A549 treated with CpdA at 1 μM for 4 hours (cell line): ENCODE measurements around the gene DEFB110. TPM values are rescaled to one million over a fixed set of nuclear protein-coding genes. Genes with fewer than 3 reads are reported as not detected.

Experiments
- total RNA-seq: library from RNA; stranded (reverse); fragments of 200-300 nt; extraction: Qiagen RNA extraction; gene quantifications from 5 replicates; pipeline ENCODE4 v1.2.3, GENCODE V29; 2022; ENCODE audit warnings: low read depth

The DEFB110 gene
- not detected in 5 replicates for total RNA-seq

DNA sequence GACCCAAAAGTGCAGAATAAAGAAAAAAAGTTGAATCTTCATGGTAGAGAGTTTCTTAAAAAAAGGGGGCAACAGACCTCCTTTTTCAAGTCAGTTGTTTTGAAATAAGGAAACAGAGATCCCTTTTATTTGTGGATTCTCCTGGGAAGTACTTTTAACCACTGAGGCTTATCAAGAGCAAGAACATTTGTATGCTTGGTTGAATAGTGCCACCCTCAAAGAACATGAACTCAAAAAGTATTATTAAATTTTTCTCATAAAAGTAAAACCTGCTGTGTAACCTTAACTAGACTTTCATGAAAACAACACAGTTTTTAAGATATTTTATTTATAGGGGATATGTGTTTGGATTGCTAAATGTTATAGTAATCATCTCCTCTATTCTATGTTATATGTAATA is at the start of gene DEFB110:
Gene DEFB110, minus strand, starts transcription at position 101 of the 400 bp plus-strand sequence. Its CDS starts 59 bp downstream, at position 42.

DNA sequence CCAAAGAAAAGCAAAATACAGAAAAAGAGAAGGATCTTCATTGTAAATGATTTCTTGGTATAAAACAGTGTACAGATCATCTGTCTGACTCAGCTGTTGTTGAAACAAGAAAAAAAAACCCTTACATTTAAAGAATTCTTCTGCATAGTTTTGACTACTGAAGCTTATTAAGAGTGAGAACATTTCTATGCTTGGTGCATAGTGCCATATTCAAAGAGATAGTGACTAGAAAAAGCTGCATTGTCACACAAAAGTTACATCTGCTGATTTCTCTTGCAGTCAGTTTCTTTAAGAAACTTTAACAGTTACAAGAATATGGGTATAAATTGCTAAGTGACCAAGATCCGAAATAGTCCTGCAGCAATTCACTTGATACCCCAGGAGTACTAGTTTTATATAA is 28.0 kb upstream of the DEFB110 start, which contains the start of gene DEFB112:
Gene DEFB112, minus strand, starts transcription at position 101 of the 400 bp plus-strand sequence. Its CDS starts 60 bp downstream, at position 41.

DNA sequence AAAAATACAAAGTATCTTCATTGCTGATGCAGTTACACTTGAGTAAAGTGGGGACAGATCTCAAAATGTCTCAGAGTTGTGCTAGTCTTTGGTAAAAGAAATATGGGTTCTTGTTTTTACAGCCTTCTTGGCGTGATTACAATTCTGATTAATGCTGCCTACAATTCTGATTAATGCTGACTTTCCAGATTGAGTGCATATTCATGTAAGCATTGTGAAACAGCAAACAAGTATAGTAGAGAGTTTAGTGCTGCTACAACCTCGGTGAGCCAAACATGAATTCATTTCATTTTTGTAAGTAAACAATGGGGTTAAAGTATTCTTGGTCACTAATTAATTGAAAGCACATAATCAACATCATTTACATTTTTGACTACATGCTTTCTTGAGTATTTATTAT is 52.2 kb downstream of the DEFB110 start, which contains the start of gene DEFB113:
Gene DEFB113, minus strand, starts transcription at position 21 of the 400 bp plus-strand sequence. Its CDS starts 0 bp downstream, at position 21.

Other genes with a start within 250 kb of the DEFB110 start
- gene PGK2, start 234.7 kb downstream of the DEFB110 start, total RNA-seq = not detected in 5 replicates
- not detected in 5 replicates for gene CRISP1, start 155.5 kb downstream of the DEFB110 start, total RNA-seq
- not detected in 5 replicates for gene DEFB114, start 57.8 kb downstream of the DEFB110 start, total RNA-seq
- gene DEFB113, start 52.4 kb downstream of the DEFB110 start, total RNA-seq = not detected in 5 replicates
- not detected in 5 replicates for gene DEFB112, start 27.9 kb upstream of the DEFB110 start, total RNA-seq